GM19395 (cell line): ENCODE results near the gene SH3D21.

Experiments
- ATAC-seq: cut with Tn5 transposase; IDR thresholded peaks from one replicate; pipeline ENCODE4 v1.9.1; 2021; ENCODE audit warnings: mild to moderate bottlenecking, moderate library complexity; ENCODE audit not compliant: unreplicated experiment

SH3D21 gene

DNA sequence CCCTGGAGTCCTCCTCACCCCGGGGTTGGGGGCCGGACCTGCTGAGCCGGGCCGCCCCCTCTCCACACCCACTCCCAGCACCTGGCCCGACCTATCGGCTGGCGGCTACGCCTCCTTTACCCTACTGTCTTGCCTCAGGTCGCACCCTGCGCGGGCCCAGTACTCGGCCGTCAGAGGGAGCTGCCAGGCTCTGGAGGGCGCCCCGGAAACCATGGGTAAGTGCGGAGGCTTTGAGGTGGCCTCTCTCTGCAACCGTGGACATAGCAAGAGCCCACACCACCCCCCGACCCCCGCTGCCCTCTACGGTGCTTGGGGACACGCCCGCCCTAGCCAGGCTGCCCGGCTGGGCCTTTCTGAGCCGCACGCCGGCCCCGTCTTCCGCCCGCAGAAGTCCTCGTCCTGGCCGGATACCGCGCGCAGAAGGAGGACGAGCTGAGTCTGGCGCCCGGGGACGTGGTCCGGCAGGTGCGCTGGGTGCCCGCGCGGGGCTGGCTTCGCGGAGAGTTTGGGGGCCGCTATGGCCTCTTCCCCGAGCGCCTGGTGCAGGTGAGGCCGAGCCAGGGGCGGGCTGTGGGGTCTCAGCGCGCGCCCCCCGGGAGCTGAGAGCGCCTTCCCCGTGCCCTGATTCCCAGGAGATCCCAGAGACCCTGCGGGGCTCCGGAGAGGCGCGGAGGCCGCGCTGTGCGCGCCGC is at the start of gene SH3D21:
Gene SH3D21 (plus strand): TSS at position 159 of the 692 bp plus-strand sequence. CDS start 53 bp downstream, at position 212.
- ATAC-seq: peak; percentile 42

DNA sequence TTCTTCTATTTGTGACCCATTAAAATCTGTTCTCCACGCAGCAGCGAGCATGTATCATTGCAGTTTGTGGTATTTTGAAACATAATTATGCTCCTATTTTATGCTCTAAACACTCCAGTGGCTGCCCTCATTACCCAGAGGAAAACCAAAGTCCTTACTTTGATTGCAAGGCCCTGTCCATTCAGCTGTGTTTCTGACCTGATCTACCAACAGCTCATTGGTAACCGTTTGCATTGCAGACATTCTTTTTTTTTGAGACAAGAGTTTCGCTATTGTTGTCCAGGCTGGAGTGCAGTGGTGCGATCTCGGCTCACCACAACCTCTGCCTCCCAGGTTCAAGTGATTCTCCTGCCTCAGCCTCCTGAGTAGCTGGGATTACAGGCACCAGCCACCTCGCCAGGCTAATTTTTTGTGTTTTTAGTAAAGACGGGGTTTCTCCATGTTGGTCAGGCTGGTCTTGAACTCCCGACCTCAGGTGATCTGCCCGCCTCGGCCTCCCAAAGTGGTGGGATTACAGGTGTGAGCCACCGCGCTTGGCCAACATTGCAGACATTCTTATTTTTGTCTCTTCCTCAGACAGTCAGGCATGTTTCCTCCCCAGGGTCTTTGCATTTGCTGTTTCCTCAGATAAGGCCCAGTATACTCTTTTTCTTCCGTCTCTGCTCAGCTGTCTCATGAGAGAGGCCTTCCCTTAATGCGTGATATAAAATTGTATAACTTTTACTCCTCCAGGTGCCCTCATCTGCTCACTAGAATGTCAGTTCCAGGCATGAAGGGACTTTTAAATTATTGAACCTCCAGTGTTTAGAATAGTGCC is 49.4 kb upstream of the SH3D21 start:
- no peak for ATAC-seq

DNA sequence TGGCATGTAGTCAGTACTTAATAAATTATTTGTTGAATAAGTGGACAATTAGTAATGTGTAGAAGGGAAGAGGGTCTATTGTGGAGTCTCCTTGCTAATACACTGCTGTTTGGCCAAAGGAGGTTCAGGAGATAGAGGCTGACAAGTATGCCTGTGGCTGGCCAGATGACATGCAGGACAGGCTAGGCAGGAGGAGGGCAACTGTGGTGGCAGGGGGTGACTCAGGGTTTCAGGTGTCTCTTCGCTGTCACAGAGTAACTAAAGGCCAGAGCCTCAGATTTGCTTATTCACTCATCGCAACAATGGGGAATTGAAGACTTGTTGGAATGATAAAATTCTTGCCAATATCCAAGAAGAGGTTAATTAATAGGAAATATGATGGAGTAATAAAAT is 48.8 kb upstream of the SH3D21 start:
- ATAC-seq: no peak

DNA sequence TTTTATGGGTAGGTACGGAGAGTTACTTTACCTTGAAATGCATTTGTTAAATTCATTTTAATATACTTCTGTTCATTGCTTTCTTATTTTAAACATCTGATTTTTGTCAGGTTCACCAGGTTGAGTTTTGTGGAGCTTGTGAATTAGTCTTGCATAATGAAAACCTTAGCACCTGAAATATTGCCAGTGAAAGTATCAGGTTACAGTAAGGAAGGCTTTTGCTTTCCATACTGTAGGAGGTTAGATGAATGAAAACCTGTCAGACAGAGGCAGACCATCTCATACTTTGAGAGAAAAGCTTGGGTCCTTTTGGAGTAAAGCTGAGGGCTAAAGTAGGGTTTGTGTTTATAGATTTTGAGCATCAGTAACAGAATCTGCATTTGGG is 47.2 kb upstream of the SH3D21 start:
- no peak for ATAC-seq

DNA sequence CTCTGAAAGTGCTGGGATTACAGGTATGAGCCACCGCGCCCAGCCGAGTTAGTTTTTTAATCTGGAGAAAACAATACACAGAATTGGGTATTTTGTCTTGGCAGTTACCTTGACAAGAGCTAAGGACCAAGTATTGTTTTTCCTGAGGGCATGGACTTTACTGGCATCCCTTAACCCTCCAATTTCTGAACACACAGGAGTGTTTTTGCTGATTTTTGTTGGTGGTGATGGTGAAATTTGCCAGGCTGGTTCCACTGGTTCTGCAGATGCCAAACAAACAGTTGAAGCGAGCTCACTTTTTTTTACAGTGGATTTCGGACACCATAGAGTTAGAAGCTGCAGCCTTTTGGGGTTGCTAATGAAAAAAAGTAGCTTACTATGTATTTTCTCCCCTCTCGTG is 37.2 kb upstream of the SH3D21 start:
- ATAC-seq: no peak

DNA sequence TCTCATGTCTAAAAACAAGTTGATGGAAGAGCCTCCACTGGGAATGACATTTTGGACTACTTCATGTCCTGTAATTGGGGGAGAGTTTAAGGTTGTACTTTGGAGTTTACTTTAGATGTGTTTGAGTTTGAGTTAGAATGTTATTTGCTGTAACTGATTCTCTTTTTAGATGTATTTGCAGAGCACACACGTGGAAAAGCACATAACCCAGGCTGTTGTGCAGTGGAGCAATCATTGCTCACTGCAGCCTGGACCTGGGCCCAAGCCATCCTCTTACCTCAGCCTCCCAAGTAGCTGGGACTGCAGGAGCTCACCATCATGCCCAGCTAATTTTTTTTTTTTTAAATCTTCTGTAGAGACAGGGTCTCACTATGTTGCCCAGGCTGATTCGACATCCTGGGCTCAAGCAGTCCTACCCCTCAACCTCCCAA is 36.7 kb upstream of the SH3D21 start:
- no peak for ATAC-seq

DNA sequence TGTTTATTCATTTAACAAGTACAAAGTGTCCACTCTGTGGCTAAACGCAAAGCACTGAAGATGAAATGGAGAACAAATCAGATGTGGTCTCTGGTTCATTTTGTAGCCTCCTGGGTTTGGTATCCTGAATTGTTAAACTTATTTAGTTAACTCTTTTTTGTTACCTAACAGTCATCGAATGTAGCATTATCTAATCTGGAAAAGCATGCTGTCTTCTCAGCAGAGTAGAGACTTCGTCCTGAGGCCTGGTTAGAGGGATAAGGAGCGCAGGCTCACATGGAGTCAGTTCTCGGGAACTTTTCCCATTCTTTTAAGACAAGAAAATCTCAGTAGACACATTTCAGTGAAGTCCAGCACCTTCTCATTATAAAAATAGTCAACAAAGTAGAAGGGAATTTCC is 33.1 kb upstream of the SH3D21 start:
- no peak for ATAC-seq

DNA sequence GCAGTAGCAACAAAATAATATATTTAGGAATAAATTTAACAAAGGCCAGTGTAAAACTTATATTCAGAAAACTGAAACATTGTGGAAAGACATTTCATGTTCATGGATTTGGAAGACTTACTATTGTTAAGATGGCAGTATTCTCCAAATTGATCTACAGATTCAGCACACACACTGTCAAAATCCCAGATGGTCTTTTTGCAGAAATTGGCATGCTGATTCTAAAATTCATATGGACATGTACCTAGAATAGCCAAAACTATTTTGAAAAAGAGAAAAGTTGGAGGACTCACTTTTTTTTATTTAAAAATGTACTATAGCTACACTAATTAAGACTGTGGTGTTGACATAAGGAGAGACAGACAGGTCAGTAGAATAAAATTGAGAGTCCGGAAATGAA is 32.0 kb upstream of the SH3D21 start:
- no peak for ATAC-seq

DNA sequence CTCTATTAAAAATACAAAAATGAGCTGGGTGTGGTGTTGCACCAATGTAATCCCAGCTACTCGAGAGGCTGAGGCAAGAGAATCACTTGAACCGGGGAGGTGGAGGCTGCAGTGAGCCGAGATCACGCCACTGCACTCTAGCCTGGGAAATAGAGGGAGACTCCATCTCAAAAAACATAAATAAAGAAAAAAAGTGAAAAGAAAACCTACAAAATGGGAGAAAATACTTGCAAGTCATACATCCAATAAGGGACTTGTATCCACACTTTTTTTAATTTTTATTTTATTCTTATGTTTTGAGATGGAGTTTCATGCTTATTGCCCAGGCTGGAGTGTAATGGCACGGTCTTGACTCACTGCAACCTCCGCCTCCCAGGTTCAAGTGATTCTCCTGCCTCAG is 29.5 kb upstream of the SH3D21 start:
- ATAC-seq: no peak

DNA sequence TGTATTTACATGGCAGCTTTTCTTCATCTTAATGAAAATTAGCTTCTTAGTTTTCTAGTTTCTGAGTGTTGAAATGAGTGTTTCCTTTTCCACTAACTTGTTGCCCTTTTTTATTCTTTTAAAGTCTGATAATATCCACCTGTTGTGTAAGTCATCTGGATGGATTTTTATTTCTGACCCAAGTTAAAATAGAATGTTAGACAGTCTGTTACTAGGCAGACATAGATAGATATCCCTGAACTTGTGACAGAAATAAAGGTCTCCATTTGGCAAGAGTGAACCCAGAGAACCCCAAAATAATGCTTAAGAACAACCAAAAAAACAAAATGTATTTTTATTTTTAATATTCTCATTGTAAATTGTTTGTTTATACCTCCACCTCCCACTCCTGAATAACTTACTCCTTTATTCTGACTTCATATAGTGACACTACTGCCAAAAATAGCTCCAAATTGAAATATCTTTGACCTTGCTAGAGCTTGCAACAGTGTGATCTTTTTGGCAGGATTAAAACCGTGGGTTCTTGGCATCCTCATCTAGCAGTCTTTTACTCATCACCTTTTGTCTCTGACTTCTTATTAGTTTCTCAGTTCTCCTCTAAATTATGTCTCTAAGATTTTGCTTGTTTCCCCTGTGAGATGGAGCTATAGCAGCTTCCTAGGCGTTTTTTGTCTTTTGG is 26.9 kb upstream of the SH3D21 start:
- no peak for ATAC-seq

DNA sequence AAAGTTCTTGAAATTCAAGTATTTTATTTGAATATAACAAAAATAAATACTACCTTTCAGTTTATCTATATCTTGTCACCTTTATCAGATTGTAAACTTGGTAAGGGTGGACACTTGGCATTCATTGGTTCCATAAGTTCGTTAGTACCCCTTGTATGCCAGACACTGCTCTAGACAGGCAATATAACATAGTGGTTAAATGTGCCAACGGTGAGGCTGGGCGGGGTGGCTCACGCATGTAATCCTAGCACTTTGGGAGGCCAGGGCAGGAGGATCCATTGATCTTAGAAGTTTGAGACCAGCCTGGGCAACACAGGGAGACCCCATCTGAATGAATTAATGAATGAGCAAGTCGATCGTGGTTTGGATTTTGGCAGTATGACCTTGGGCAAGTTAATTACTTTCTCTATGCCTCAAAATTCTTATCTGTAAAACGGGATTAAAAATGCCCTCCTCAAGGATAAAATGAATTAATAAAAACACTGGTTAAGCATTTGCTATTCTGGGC is 26.3 kb upstream of the SH3D21 start:
- no peak for ATAC-seq

DNA sequence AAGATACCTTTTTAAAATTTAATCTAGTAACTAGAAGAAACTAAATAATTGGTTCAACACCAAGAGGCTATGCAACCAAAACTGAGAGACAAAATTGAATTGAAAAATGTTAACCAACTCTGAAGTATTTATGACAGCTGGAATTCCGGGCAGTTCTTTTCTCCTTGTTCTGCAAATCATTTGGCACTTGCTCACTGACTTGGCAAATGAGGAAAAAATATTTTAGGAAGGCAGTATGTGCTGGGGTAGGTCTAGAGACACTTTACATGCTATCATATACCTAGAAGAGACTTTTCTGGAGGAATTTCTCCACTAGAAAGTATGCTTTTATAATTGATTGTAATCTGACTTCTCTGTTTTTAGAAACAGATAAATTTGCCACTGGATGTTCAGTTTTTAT is 22.1 kb upstream of the SH3D21 start:
- no peak for ATAC-seq

DNA sequence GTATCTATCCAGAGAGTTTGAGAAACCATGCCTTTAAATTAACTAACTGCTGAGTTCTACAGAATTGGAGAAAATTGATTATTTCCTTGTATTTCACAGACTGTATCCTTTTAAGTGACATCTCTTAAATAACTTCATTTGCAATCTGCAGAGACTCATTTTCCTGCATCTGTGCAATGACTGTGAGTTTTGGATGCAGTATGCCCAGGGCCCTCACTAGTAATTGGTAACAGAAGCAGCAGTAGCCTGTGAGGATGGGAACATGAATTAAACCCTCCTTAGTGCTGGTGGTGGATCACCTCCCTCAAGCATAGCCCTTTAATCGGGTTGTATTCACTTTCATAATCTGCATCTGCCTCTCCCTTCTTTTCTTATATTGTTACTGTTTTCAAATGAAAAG is 21.7 kb upstream of the SH3D21 start:
- ATAC-seq: no peak

DNA sequence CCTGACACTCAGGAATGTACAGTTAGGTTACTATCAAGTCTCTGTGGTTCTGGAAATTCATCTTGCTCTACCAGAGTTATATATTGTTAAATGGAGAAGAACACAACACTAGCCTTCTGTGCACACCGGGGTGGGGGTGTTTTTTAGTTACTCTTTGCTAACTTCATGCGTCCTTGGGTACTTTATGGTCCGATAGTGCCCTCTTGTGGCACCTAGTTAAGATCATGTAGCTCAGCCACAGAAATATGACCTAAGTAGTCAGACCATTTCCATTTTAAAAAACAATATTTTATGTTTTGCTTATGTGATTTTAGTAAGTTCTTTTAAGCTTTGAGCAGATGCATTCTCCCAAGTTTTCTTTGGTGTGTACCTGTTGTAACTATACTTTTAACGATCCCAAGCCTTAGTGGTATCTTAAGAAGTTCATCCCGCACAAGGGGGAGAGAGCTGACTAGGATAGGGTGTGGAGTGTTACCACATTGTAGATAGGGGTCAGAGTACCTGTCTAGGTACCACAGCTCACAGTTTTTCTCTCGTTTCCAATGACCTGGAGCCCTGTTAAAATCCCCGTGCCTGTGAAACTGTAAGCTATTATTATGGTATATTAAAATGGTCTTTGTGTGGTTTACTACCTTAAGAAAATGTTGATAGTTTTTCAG is 20.6 kb upstream of the SH3D21 start:
- no peak for ATAC-seq

DNA sequence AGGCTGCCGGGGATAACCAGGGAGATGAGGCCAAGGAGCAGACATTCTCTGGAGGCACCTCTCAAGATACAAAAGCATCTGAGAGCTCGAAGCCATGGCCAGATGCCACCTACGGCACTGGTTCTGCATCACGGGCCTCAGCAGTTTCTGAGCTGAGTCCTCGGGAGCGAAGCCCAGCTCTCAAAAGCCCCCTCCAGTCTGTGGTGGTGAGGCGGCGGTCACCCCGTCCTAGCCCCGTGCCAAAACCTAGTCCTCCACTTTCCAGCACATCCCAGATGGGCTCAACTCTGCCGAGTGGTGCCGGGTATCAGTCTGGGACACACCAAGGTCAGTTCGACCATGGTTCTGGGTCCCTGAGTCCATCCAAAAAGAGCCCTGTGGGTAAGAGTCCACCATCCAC is 19.4 kb upstream of the SH3D21 start:
- ATAC-seq: no peak

DNA sequence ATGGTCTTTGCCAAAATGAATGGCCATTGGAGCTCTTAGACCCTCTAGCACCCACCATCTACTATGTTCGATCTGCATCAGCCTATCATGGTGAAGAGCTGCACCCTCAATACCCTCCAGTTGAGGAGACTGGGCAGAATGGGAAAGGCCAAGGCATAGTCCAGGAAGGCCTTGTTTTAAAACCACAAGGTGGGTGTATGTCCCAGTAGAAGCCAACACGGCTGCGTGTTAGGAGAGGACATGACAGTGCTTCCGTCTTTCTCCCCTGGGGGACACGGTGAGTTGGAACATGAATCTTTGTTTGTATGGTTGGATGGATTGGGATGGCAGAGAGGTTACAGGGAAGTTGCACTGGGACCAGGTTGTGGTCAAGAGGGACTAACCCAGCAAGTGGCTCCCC is 18.6 kb upstream of the SH3D21 start:
- no peak for ATAC-seq

DNA sequence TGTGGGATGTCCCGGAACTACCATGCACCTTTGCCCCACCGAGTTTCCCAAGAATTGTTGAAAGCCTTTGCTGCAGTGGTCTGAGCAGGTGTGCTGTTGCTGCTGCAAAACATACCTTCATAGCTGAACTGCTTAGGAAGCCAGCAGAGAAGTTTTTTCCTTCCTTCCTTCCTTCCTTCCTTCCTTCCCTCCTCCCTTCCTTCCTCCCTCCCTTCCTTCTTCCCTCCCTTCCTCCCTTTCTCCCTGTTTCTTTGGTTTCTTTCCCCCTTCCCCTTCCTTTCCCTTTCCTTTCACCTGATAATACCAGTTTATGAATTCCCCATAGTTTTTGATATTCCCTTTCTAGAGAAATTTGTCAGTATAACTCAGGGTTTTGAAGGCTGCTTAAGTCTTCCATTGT is 10.8 kb upstream of the SH3D21 start:
- ATAC-seq: no peak

DNA sequence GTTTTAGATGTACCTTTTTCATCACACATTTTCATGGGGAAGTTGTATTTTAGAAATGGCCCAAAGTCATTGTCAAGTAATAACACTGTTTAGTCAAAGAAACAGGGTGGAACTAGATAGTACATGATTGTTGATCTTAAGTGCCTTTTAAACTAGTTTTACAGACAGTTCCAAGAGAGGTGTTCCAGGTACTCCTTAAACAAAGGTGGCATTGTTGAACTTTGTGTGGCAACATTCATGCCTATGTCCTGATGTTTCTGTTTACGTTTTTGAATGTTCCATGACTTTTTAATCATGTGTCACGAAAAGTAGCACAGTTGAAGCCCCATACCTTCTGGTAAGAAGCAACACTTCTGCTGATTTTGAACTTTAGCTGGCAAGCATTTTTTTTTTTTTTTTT is 9.1 kb upstream of the SH3D21 start:
- no peak for ATAC-seq

DNA sequence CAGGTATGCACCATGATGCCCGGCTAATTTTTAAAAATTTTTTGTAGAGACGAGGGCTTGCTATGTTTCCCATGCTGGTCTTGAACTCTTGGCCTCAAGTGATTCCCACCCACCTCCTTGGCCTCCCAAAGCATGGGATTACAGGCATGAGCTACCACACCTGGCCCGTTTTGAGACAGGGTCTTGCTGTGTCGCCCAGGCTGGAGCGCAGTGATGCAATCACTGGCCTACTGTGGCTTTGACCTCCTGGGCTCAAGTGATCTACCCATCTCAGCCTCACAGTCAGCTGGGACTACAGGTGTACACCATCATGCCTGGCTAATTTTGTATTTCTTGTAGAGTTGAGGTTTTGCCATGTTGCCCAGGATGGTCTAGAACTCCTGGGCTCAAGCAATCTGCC is 7.5 kb upstream of the SH3D21 start:
- ATAC-seq: no peak

DNA sequence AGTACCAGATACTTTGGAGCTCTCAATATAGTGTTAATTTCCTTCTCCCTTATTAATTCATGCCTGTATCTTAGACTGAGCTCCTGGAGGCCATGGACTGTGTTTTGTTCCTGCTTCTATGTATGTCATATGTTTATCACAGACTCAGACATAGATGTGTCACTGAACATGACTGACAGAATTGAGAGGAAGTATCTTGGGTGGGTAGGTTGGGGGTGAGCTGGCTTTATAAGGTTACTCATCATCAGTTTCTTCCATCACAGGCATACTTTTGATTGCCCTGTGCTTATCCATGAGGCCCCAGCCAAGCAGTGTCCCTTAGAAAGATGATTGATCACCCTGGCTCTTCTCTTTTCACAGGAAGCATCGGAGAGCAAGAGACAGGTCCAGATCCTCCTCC is 5.6 kb upstream of the SH3D21 start:
- ATAC-seq: no peak

DNA sequence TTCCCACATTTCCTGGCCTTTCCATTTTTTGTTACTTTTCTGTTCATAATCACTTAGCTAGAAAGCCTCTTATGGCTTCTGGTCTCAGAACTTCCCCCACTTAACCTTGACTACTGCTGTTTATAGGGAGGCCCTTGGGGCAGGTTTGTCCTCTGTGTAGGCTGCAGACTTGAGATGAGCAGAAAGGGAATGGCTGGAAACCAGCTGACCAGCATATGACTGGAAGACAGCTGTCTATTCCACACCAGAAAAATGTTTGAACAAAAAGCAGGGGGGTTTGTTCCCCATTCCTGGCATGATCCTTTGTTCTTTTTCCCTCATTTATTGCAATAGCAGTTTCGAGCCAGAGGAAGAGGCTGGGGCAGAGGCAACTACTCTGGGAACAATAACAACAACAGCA is 4.9 kb upstream of the SH3D21 start:
- ATAC-seq: no peak
